Hematopoietic multipotent progenitor cell treated with erythropoietin and hydrocortisone succinate and interleukin-3 and kit ligand, for 6 days (in vitro differentiated cells): ENCODE results near the gene SLC41A2.
A peak's percentile ranks its signal among the peaks of the same experiment; 100 is the strongest.
"Not testable (repeated sequence)": the region's sequence is repeated elsewhere in the genome, so short reads cannot be mapped to it uniquely, and the experiment has no call there.

Experiments
- DNase-seq: peaks from one replicate; pipeline ENCODE4 v3.0.0-alpha.2; 2015

Gene SLC41A2

DNA sequence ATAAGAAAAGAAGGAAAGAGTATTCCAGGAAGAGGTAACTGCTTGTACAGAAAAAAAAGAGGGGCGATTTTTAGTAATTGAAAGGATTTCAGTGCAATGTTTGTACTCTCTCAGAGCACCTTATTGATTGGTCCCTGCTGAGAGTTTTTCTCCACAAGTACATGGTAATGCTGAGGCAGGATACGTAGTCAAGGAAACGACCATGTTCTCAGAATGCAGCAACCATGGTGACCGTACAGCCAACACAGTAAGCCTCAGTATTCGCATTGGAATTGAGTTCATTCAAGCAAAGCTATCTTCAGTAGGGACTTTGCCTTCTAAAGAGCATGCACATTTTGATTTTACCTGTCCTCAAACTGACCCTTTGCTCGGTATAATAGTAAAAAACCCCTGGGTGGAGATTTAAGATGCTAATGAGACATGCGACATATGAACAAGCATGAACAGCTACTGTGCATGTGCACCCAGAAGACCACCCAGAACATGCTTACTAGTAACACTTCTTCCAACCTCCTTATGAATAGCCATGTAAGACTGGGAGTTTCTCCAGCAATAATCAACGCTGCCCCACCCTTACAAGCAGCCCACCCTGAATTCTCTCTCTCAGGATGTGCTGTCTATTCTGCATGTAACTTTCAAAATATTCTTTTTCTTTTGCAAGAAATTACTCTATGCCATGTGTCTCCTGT lies 6.2 kb upstream of the SLC41A2 start:
- DNase-seq: no peak

DNA sequence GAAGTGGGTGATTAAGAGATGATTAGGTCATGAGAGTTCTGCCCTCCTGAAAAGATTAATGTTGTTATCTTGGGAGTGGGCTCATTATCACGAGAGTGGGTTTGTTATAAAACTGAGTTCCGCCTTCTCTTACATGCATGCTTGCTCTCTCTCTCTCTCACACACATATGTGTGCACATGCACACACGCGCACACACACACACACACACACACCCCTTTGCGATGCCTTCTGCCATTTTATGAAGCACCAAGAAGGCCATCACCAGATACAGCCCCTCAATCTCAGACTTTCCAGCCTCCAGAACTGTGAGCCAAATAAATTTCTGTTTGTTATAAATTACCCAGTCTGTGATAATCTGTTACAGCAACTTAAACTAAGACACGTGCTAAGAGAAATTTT lies 5.7 kb upstream of the SLC41A2 start:
- DNase-seq: no peak

DNA sequence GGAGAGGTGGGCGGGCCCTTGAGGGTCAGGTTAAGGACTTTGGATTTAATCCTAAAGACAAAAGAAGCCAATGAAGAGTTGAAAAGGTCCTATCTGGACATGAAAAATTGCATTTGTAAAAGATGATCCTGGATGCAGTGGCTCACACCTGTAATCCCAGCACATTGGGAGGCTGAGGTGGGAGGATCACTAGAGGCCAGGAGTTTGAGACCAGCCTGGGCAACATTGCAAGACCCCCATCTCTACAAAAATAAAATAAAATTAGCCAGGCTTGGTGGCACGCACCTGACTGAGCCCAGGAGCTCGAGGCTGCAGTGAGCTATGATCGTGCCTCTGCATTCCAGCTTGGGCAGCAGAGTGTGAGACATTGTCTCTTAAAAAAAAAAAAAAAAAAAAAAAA lies 2.4 kb upstream of the SLC41A2 start:
- no peak for DNase-seq

DNA sequence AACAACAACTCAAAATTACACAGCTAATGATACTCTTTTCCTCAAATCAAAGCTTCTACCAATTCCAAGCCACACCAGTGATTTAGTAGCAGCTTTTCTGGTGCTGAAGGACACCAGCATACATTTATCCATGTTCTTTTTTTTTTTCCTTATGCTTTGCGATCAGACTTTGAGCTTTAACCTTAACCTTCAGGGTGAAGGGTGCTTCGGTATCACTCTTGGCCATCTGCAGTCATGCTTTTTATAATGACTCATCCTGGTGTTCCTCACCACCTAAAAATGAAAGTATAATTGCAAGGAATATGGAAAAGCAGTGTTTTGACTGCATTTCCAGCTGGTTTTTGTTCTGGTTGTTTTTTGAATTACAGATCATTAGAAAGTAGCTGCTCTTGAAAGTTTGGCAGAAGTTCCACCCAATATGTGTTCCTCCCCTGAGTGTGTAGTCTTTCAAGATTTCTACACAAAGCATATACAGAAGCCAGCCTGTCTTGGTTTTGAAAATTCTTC lies 1.3 kb upstream of the SLC41A2 start:
- no peak for DNase-seq

DNA sequence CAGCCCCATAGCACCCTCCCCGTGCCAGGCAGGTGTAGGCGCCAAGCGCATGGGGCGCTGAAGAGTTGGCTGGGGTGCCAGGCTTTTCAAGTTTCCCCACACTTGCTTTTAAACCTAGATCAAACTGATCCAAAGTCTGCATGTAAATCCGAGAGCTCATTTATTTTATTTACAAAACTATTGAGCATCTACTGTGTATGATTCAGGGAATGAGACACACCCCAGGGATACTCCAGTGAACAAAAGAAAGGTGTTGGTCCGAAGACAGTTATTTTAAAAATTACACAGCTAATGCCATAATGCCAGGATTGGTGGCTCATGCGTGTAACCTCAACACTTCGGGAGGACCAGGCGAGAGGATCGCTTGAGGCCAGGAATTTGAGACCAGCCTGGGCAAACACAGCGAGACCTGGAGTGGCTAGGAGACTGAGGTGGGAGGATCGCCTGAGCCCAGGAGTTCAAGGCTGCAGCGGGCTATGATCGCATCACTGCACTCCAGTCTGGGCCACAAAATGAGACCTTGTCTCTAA lies 780 bp upstream of the SLC41A2 start:
- no peak for DNase-seq

DNA sequence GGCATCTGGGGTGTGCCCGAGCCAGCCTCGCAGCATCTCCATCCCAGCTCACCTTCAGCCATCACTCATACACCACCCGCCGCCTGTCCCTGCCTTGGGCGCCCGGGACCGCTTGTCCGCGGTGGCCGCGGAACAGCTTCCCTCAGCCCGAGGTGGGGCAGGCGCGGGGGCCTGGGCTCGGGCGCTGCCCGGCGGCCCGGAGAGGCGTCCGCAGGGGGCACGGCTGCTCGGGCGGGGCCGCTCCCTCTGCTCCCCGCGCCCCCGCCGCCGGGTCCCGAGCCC lies 430 bp downstream of the SLC41A2 start:
- no peak for DNase-seq

DNA sequence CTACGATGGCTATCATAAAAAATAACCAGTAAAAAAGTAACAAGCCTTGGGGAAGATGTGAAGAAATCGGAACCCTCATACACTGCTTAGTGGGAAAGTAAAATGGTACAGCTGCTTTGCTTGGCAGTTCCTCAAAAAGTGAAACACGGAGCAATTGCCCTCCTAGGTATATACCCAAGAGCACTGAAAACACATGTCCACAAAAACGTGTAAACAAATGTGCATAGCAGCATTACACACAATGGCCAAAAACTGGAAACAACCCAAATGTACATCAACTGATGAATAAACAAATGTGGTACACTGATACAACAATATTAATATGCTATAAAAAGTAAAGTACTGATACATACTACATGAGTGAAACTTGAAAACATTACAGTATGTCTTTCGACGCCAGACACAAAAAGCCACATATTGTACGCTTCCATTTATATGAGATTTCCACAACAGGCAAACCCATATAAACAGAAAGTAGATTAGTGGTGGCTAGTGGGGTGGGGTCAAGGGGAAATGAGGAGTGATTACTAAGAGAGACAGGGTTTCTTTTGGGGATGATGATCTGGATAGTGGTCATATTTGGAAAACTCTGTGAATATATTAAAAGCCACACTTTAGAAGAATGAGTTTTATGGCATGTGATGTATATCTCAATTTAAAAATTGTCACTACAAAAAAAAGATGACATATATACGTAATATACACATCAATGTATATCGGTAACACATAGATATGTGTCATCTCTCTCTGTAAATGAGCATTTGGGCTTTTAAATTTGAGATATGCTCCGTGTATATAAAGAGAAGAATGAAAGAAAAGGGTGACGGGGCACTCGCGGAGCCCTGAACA lies 996 bp downstream of the SLC41A2 start:
- no peak for DNase-seq

DNA sequence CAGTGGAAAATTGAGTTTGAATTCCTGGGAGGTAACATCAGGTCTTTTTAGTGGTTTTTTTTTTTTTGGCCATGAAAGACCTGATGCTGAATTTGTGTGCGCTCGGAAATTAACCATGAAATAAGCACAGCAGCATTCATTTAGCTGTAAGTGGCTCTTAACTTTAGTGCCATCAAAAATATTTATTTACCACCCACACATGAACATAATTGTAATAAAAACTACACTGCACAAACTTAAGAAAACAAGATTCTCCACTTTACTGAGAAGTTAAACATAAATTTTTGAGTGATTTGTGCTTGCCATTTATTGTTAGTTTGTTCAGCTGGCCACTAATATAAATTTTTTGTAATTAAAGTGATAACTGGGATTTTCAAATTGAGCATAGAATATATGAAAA lies 2.4 kb downstream of the SLC41A2 start:
- no peak for DNase-seq

DNA sequence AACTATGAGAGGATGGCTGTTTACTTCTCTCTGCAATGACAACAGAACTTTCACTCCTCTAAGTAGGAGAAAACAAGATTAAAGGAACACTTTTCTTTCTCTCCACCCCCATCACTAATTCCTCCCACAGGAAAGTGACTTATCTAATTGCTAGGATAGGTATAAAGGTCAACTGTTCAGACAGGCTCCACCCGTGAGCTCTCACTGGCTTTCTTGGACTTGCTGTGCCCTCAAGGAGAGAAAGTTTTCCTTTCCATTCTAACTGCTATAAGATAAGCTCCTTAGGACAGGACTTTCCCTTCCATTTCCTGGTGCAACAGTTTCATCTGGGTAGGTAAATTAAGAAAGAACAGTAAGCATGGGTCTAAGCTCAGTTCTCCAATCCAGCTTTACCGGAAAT lies 4.8 kb downstream of the SLC41A2 start:
- no peak for DNase-seq

DNA sequence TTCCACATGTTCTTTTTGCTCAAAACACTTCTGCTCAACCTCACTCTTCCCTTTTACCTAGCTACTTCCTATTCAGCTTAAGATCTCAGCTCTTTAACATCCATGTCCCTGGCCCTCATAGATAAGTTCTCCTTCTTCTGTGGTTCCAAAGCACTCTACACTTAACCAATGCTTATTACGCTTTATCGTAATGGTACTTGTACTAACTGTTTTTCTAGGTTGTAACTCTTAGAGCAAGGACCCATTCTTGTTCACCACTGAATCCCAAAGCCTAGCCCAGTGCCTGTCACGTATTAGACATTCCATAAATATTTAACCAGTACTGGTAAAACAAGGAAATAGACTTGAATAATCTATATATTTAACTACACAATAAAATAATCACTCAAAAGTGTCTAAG lies 5.3 kb downstream of the SLC41A2 start:
- DNase-seq: no peak

DNA sequence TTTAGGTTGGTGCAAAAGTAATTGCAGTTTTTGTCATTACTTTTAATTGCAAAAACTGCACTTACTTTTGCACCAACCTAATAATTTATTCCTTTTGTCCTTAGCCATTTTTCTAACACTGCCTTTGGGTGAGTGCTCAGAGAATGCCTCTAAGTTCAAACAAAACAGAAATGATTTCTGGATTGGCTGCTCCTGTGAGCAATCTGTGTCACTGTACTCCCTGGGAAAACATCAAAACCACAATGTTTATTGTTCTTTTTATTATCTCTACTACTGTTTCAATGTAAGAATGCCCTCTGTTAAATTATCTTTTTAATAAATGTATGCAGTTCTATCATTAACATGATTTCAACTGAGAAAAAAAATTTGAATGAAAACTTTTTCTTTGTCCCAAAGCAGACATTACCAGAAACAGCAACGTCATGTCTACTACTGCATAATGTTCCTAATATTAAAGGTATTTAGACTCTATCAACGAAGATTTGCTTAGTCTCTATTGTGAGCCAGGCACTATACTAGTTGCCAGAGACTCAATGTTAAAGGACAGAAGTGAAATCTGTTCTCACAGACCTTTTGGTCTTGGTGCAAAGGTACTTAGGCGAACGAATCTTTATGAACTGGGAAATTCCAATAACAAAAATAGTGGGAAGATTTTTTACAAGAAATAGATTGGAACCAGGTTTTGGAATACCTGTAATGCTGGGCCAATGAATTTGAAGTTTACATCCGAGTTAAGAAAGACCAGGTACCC lies 6.2 kb downstream of the SLC41A2 start:
- no peak for DNase-seq

DNA sequence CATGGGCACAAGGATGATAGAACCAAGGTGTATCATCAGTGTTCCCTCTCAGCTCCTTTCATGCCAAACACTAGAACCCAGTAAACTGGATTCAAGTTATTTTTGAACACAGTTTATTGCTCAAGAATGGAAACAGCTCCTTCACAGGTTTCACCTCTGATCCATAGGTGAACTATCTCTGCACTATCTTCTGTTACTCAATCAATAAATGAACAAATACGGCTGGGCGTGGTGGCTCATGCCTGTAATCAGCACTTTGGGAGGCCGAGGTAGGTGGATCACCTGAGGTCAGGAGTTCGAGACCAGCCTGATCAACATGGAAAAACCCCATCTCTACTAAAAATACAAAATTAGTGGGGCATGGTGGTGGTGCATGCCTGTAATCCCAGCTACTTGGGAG lies 9.4 kb downstream of the SLC41A2 start:
- not testable (repeated sequence) for DNase-seq

DNA sequence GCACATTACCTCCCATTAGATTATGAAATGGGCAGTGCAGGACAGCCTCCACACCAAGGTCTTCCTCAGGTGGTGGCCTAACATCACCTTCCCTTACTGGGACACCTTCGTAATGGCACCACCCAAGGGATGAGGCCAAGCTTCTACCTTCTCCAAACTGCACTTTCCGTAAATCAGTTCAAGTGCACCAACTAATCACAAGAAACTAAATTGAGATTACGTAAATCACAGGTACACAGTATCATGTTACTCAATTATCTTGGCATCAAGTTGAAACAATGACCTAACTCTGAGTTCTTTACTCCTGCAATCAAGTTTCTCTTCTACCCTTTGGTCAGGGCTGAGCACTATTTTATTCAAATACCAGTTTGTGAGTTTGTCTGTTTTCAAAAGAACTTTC lies 13.8 kb downstream of the SLC41A2 start:
- DNase-seq: no peak

DNA sequence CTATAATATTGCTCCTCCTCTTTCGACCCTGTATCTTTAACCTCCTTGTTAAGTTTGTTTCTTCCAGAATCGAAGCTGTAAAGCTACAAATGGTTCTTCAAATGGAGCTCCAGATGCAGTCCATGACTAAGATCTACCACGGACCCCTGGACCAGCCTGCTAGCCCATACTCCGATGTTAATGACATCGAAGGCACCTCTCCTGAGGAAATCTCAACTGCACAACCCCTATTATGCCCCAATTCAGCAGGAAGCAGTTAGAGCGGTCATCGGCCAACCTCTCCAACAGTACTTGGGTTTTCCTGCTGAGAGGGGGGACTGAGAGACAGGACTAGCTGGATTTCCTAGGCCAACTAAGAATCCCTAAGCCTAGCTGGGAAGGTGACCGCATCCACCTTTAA lies 14.7 kb downstream of the SLC41A2 start:
- DNase-seq: not testable (repeated sequence)

DNA sequence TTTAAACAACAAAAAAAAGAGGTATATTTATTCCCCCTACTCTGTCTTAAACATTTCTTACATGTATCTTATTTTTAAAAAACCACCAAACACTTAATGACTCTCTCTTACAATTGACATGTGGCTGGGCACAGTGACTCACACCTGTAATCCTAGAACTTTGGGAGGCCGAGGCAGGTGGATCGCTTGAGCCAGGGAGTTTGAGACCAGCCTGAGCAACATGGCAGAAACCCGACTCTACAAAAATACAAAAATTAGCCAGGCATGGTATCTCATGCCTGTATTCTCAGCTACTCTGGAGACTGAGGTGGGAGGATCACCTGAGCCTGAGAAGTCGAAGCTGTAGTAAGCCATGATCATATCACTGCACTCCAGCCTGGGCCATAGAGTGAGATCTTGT lies 16.0 kb downstream of the SLC41A2 start:
- no peak for DNase-seq

DNA sequence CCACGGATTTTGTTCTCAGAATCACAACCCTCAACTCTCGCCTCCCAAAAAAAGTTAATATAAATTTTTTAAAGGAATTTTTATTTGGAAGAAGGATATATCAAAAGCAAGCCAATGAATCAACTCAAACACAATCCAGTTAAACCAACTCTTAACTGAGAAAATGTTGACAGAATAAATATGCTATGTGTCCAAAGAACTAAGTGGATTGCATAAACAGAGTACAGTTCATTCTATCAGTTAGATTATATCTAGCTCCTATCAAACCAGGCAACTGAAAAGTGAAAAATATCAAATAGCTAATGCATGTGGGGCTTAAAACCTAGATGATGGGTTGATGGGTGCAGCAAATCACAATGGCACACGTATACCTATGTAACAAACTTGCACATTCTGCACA lies 16.6 kb downstream of the SLC41A2 start:
- no peak for DNase-seq

DNA sequence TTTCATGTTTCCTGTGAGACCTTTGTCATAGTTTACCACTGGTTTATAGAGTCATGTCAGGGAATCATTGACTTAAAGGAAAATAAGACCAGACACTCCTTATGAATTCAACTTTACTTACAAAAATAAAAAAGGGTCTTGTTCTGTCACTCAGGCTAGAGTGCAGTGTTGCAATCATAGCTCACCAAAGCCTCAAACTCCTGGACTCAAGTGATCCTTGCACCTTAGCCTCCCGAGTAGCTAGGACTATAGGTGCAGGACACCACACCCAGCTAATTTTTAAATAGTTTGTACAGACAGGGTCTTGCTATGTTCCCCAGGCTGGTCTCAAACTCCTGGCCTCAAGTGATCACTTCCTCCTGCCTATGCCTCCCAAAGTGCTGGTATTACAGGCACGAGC lies 19.0 kb downstream of the SLC41A2 start:
- DNase-seq: no peak

DNA sequence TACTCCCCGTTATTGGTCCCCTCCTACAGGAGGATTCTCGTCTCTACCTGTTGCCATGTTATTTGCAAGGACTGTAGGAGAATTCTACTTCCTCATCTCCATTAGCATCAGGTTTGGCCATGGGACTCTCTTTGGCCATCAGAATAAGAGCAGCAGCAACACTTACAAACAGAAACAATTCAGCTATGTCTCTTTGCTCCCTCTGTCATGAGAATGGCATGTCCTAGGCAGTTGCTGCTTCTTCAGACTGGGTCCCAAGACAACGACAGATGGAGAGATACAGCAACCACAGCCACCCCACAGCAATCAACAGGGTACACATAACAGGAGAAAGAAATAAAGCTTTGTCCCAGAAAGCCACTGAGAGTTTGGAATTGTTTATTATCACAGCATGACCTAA lies 19.7 kb downstream of the SLC41A2 start:
- DNase-seq: peak; percentile 7

DNA sequence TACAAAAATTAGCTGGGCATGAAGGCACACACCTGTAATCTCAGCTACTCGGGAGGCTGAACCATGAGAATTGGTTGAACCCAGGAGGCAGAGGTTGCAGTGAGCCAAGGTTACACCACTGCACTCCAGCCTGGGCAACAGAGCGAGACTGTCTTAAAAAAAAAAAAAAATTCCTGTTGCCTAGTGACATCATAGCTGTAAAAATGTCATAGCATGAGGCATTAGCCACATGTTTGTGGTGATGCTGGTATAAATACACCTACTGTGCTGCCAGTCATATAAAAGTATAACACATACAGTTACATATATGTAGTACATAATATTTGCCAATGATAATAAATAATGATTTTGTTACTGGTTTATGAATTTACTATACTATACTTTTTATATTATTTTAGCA lies 22.2 kb downstream of the SLC41A2 start:
- no peak for DNase-seq

DNA sequence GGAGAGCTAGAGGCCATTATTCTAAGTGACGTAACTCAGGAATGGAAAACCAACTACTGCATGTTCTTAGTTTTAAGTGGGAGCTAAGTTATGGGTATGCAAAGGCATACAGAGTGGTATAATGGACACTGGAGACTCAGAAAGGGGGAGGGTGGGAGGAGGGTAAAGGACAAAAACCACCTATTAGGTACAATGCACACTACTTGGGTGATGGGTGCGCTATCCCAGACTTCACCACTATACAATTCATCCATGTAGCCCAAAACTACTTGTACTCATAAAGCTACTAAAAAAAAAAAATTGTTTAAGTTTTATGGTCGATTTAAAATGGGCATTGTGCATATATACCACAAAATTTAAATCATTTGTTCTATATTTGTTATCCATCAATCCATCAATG lies 24.3 kb downstream of the SLC41A2 start:
- no peak for DNase-seq

DNA sequence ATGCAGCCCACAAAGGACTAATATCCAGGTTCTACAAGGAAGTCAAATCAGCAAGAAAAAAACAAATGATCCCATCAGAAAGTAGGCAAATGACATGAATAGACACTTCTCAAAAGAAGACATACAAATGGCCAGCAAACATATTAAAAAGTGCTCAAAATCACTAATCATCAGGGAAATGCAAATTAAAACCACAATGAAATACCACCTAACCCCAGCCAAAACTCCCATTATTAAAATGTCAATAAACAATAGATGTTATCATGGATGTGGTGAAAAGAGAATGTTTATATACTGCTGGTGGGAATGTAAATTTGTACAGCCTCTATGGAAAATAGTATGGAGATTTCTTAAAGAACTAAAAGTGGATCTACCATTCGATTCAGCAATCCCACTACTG lies 25.0 kb downstream of the SLC41A2 start:
- no peak for DNase-seq

DNA sequence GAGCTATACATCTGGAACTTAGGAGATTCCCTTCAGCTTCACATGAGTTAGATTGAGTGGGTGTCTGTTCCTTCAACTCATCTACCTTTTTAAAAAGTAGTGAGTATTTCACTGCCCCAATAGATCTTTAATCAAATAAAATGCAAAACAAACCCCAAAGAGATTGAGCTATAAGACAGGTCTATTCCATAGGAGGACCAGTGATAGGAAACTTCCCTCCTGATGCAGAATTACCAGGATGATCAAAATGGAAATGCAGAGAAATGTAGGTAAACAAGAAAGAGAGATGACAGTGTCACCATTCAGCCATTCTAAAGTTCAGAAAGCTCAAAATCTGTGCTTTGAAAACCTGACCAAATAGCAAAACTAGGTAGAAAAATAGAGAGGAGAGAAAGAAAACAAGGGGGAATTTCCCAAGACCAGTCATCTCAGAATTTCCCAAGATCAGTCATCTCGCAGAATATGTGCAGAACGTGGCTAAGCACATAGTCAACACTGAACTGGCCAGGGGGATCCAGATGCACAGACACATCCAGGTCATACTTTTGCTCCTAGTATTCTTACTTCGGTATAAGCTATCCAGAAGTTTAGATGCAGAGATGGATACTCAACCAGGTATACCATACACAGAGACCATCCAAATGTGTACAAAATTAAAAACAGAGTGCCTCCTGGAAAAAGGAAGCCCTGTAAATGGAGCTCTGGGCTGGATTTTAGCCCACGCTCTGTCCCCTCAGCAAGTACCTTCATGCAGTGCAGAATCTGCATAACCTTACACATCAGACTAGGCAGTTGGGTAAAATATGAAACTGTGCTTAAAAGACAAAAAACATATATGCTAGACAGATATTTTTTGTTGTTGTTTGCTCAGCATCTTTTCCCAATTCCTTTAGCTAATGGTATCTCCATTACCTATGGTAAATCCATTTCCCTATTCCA lies 27.4 kb downstream of the SLC41A2 start:
- no peak for DNase-seq

DNA sequence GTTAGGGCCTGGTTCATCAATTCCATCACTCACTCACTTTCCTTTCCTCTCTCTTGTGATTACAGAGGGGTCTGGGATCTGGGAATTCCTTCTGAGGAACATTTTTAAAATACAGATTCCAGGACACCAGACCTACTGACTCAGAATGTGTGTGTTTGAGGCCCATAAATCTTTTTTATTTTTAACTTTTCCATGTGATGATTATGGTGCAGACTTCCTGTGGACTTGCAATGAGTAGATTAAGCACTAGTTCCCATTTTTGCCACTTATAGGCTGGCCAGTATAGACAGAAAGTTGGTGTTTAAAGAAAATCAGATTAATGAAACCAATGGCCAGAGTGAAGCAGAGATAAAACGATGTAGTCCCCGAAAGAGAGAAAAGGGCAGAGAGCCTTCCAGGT lies 28.1 kb downstream of the SLC41A2 start:
- no peak for DNase-seq
